Tibial artery (tissue), 4 donors: ENCODE results near the gene PSMA5.
A peak's percentile ranks its signal among the peaks of the same experiment; 100 is the strongest.

ENCODE experiments used
- DNase-seq, 2 donors: peaks; one replicate each; pipeline ENCODE4 v3.0.0-alpha.2; 2019
- H3K27ac ChIP-seq, 2 donors: fragments of 200-600 bp; sonication (generic) in 1 of 2; 1 replicate in 1 of 2; 2 replicates in 1 of 2; pipeline ENCODE4 v1.5.1; 2018 to 2019; ENCODE audit warnings: mild to moderate bottlenecking in 1 of 2
- H3K27me3 ChIP-seq, 2 donors: fragments of 200-600 bp; sonication (generic) in 1 of 2; one replicate each; pipeline versions ENCODE4 v1.5.1 to v1.6.0; 2016 to 2019
- H3K36me3 ChIP-seq, 3 donors: fragments of 200-600 bp; sonication (generic) in 2 of 3; one replicate each; pipeline ENCODE4 v1.5.1; 2016 to 2019; ENCODE audit warnings: mild to moderate bottlenecking in 2 of 3
- H3K4me1 ChIP-seq, 4 donors: fragments of 200-600 bp; sonication (generic) in 2 of 4; 1 replicate in 3 of 4; 2 replicates in 1 of 4; pipeline ENCODE4 v1.5.1; 2016 to 2019
- H3K4me3 ChIP-seq, 2 donors: fragments of 200-600 bp; sonication (generic) in 1 of 2; 1 replicate in 1 of 2; 2 replicates in 1 of 2; pipeline ENCODE4 v1.5.1; 2018 to 2019; ENCODE audit warnings: mild to moderate bottlenecking in 2 of 2
- H3K9me3 ChIP-seq, 3 donors: fragments of 200-600 bp; sonication (generic) in 1 of 3; one replicate each; pipeline ENCODE4 v1.5.1; 2016 to 2019
- intact Hi-C: fragments of 100-400 bp; cut with DNase I; formaldehyde crosslinking; loops from one replicate; pipeline ENCODE4 v1.15.0; 2023; ENCODE audit warnings: low total_unique reads
- TF ChIP-seq, protein P1 (sequence below), 2 experiments: fragments of 200-600 bp in 1 of 2; fragments of 450-650 bp in 1 of 2; IDR thresholded peaks; one replicate each; pipeline ENCODE4 v1.5.1; 2017 to 2019; ENCODE audit warnings: antibody characterized with exemption in 2 of 2, mild to moderate bottlenecking in 1 of 2, moderate library complexity in 1 of 2

Gene PSMA5

DNA sequence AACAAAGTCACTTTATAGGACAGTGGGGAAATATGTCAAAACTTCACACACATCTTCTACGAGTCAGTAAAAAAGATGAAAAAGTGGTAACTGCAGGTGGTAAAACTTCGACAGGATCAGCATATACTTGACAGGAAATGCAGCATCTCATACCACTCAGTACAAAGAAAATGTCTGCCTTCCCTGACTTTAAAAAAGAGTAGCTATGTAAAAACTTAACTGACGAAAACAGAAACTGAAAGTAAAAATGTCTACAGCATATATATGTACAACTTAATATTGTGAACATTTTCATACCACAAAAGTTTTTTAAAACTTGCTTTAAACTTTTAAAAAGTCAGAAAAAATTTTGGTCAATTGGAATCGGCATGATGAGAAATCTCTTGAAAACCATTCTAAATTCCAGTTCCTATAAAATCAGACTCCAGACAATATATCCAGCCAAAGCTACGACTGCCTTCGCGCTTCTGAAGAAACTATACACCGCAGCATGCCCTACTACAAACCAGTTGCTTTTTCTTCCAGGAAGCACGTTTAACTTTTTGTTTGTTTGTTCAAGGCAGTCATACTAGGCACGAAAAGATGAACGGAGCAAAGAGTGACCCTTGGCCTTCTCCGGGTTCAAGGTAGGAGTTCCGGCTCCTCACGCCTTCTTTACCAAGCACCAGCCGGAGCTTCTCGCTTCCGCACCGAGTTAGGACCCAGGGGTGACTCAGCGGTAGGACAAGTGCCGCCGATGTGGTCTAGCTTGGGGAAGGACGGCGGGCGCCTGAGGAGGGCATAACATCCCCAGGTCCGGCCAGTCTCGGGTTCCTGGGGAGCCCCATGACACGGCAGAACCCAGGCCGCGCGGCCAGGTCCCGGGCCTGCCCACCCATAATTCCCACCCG is 612 bp downstream of the PSMA5 start:
- Histone ChIP-seq H3K36me3 (peaks cover 9 to 13% (median 9%) of the 10 kb centered on the region in 3 donors), H3K9me3 (no peaks in the 10 kb centered on the region), H3K27ac (peak overlapping the region; percentile 90 to 95), H3K4me3 (peak overlapping the region; percentile 83 to 92), H3K4me1 (peaks cover 0 to 33% (median 19%) of the 10 kb centered on the region in 4 donors), H3K27me3 (no peaks in the 10 kb centered on the region)
- TF ChIP-seq, protein P1, sequence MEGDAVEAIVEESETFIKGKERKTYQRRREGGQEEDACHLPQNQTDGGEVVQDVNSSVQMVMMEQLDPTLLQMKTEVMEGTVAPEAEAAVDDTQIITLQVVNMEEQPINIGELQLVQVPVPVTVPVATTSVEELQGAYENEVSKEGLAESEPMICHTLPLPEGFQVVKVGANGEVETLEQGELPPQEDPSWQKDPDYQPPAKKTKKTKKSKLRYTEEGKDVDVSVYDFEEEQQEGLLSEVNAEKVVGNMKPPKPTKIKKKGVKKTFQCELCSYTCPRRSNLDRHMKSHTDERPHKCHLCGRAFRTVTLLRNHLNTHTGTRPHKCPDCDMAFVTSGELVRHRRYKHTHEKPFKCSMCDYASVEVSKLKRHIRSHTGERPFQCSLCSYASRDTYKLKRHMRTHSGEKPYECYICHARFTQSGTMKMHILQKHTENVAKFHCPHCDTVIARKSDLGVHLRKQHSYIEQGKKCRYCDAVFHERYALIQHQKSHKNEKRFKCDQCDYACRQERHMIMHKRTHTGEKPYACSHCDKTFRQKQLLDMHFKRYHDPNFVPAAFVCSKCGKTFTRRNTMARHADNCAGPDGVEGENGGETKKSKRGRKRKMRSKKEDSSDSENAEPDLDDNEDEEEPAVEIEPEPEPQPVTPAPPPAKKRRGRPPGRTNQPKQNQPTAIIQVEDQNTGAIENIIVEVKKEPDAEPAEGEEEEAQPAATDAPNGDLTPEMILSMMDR (IDR thresholded peaks at IDR 0.05): no peak
- no peak for DNase-seq
- intact Hi-C loops: loop anchor here (5.0 to 10.0 kb wide), 2 partner anchors 42 to 109 kb away; partner anchors contain the start of genes GPR61 and SYPL2

DNA sequence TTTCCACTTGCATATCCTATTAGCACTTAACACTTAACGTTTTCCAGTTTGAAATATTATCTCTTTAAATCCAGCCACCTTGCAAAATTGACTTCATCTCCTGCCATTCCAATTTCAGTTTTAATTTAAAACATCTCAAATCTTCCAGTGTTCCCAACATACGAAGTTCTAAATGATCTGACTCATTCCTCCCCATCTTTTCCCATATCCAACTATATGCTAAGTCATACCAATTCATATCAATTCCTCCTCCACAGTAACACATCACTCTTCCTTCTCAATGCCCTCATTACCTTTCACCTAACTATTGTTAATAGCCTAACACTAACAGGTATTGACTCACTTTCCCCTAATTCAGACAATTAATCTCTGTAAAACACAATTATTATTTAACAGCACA is 2.8 kb downstream of the PSMA5 start:
- no peak overlapping the region for H3K4me3 ChIP-seq
- TF ChIP-seq, protein P1 (IDR thresholded peaks at IDR 0.05): no peak
- intact Hi-C loops: loop anchor here (10.0 kb wide), 1 partner anchor 111 kb away; the partner anchor contains the start of gene GPR61
- peaks cover 25 to 33% (median 28%) of the 10 kb centered on the region in 3 donors for H3K36me3 ChIP-seq
- H3K27me3 ChIP-seq: no peaks in the 10 kb centered on the region
- H3K9me3 ChIP-seq: no peaks in the 10 kb centered on the region
- peaks cover 0 to 33% (median 19%) of the 10 kb centered on the region in 4 donors for H3K4me1 ChIP-seq
- no peak overlapping the region for H3K27ac ChIP-seq
- no peak for DNase-seq

DNA sequence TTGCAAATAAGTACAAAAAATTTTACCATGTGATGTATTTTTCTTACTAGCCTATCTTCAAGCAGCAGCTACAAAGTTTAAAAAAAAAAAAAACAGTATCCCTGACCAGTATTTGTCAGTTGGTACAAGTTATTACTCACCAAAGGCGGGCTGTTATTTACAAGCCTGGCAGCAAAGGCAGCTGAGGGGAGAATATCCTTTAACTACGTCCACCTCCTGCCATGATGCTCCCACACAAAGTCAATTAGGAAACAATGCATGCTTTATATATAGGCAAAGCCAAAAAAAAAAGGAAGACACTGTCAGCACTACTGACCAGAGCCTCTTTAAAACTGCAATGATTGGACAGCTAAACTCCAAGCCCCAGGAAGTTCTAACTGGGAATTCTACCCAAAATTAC is 13.7 kb downstream of the PSMA5 start:
- TF ChIP-seq, protein P1 (IDR thresholded peaks at IDR 0.05): no peak
- Histone ChIP-seq H3K27ac (no peak overlapping the region), H3K27me3 (no peaks in the 10 kb centered on the region), H3K4me1 (no peaks in the 10 kb centered on the region), H3K4me3 (no peak overlapping the region), H3K36me3 (peaks cover 67 to 91% (median 76%) of the 10 kb centered on the region in 3 donors), H3K9me3 (no peaks in the 10 kb centered on the region)
- no peak for DNase-seq
- intact Hi-C loops: no loop called here

DNA sequence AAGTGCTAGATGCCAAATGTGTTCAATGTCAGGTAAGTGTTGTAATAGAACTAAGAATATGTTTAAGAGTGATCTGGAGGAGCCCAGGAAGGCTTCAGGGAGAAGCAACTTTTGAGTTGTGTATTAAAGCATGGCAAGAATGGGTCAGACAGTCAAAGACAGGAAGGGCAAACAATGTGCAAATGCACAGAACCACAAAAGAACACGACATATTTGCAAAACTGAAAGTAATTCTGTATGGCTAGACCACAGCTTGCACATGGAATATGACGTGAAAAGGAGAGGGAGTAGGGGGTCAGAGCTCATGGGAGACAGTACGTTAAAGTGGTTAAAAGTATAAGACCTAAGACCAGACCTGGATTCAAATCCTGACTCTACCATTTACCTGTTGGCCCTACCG is 21.4 kb downstream of the PSMA5 start:
- intact Hi-C loops: loop anchor here (5.0 kb wide), 1 partner anchor 138 kb away; no protein-coding TSS in a partner anchor
- TF ChIP-seq, protein P1 (IDR thresholded peaks at IDR 0.05): no peak
- H3K4me1 ChIP-seq: peaks cover 0 to 11% (median 3%) of the 10 kb centered on the region in 4 donors
- no peak overlapping the region for H3K4me3 ChIP-seq
- DNase-seq: no peak
- peaks cover 13 to 73% (median 42%) of the 10 kb centered on the region in 3 donors for H3K36me3 ChIP-seq
- H3K27me3 ChIP-seq: no peaks in the 10 kb centered on the region
- H3K9me3 ChIP-seq: no peaks in the 10 kb centered on the region
- H3K27ac ChIP-seq: no peak overlapping the region

DNA sequence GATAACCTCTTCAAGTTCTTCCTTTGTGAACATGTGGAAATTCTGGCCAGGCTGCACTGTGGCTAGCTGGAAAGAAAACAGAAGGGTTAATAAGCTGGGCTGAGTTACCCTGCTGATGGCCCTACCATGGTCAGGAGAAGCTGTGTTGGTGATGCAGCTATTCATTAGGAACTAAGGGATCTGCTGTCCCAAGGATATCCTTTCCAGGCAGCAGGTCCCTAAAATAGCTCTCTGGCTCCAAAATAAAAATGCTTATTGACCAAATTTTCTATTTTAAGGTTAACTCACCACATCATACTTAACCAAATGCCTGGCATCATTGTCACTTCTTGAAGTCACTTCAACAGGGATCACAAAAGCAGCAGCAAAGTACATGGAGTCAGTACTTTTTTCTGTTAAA is 24.2 kb downstream of the PSMA5 start:
- no peaks in the 10 kb centered on the region for H3K27me3 ChIP-seq
- DNase-seq: no peak
- TF ChIP-seq, protein P1 (IDR thresholded peaks at IDR 0.05): no peak
- intact Hi-C loops: no loop called here
- no peak overlapping the region for H3K4me3 ChIP-seq
- H3K4me1 ChIP-seq: peaks cover 0 to 23% (median 14%) of the 10 kb centered on the region in 4 donors
- no peaks in the 10 kb centered on the region for H3K9me3 ChIP-seq
- H3K27ac ChIP-seq: peak overlapping the region; percentile 37 to 39
- H3K36me3 ChIP-seq: peaks cover 0 to 45% (median 14%) of the 10 kb centered on the region in 3 donors
